ENCODE data around the gene HMGN5.

The HMGN5 gene, protein sequence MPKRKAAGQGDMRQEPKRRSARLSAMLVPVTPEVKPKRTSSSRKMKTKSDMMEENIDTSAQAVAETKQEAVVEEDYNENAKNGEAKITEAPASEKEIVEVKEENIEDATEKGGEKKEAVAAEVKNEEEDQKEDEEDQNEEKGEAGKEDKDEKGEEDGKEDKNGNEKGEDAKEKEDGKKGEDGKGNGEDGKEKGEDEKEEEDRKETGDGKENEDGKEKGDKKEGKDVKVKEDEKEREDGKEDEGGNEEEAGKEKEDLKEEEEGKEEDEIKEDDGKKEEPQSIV

GRCh38 chrX:81201671-81202455 lies at the start of gene HMGN5, which contains the start of gene SH3BGRL:
TSS of gene HMGN5 (minus strand) at chrX:81201913. CDS start at chrX:81121549, 80,364 bp downstream.
TSS of gene SH3BGRL (plus strand) at chrX:81202102. CDS start at chrX:81202201, 99 bp downstream.
- DNase-seq, result peak in 49 of 51 donors; percentile 2 to 75 (median 43)

DNA sequence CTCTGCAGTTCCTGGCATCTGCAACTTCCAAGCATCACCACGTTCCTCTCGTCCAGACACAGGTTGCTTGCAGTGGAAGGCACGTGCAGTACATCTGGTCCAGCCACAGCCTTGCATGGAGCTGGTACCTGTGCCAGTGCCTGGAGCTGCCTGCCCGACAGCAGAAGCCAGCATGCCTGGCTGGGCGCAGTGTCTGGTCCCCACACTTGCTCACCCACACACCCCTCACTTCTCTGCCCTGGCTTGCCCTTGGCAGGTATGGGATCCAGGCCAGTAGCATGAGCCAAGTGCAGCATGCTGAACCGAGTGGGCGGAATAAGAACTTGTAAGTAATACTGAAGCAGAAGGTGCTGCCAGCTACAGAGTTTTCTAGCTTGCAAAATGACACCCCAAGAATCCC lies 40.0 kb upstream of the HMGN5 start:
- DNase-seq, result no peak

- DNase-seq, result no peak
Observed at GRCh38 chrX:81240701-81241331, 39.1 kb upstream of the HMGN5 start.

DNA sequence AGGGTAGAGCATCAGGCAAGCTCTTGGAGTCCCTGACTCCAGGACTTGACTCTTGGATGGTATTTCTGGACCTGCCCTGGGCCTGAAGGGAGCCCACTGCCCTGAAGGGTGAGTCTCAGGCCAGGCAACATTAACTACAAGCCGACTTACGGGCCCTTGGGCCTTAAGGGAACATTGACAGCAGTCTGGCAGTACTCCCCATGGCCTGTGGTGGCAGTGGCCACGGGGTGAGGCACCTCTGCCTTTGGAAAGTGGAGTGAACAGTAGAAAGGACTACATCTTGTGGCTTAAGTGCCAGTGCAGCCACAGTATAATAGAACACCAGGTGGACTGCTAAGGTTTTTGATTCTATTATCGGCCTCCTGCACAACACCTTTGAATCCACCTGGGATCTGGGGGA lies 36.5 kb upstream of the HMGN5 start:
- no peak for DNase-seq

DNA sequence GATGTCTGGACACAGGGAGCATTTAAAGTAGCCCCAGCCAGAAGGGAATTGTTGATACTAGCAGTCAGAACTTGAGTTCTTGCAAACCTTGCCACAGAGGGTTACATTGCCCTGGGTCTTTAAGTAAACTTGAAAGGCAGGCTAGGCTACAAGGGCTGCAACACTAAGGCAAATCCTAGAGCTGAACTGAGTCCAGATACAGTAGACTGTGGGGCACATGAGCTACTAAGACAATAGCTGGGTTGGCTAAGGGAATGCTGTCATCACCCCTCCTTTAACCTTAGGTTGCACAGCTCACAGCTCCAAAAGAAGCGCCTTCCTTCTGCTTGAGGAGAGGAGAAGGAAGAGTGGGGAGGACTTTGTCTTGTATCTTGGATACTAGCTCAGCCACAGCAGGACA lies 35.8 kb upstream of the HMGN5 start:
- no peak for DNase-seq

- DNase-seq, result no peak
Observed at GRCh38 chrX:81232218-81232617, 30.5 kb upstream of the HMGN5 start.

DNA sequence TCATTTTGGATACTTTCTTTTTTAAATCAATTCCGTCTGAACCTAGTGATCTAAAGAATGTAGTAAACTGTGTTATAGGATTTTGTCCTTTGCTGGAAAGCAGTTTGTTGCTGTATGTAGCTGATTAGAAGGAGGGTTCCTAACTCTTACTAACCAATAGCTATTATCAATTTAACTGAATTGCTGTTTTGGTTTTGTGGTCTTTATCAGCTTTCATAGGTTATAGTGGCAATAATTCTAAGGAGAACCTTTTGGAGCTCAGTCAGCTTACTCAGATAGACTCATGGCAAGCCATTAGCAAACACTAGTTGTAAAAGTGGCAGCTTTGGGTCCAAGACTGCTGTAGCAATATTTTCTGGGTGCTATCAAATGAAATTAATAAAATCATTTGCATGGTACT lies 29.8 kb upstream of the HMGN5 start:
- no peak for DNase-seq

DNA sequence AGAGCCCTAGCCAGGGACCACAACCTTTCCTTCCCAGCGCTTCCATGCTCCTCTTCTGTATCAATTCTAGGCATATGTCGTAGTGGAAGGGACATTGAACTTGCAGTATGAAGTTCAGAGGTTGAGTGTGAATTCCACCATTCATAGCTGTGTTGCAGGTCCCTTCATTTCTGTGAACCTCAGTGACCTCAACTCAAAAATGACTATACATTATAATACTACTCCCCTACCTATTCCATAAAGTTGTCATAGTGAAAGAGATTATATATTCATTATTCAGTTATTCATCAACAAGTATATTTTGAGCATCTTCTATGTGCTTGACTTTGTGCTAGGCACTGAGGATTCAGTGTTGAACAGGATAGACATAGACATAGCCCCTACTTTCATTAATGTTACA lies 28.2 kb upstream of the HMGN5 start:
- DNase-seq, result no peak

DNA sequence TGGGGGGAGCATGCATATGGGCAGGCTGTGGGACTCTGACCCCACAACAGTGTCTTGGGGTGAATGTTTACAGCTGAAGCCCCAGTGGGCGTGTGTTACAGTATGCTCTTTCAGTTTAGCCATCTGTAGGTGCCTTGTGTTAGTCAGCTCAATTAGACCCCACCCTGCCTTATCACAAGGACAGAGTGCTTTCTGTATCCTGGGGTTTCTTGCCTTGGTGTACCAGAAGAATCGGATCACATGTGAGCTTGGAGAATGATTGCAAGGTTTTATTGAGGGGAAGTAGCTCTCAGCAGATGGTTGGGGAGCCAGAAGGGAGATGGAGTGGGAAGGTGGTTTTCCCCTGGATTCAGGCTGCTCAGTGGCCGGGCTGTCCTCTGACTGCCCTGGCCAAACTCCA lies 27.5 kb upstream of the HMGN5 start:
- DNase-seq, result no peak

GRCh38 chrX:81215685-81216084 lies 14.0 kb upstream of the HMGN5 start:
- DNase-seq, result no peak

DNA sequence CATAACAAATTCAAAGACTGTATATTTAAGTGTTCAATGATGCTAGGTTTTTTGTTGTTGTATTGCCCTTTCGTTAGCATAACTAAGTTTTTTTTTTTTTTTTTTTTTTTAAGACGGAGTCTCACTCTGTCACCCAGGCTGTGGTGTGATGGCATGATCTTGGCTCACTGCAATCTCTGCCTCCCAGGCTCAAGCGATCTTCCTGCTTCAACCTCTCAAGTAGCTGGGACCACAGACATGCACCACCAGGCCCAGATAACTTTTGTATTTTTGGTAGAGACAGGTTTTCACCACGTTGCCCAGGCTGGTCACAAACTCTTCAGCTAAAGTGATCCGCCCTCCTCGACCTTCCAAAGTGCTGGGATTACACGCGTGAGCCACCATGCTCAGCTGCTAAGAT lies 7.2 kb upstream of the HMGN5 start:
- DNase-seq, result no peak

- no peak for DNase-seq
Observed at GRCh38 chrX:81206476-81206875, 4.8 kb upstream of the HMGN5 start.

GRCh38 chrX:81205551-81205950 lies 3.8 kb upstream of the HMGN5 start:
- DNase-seq, result no peak

- DNase-seq, result no peak
Observed at GRCh38 chrX:81202943-81203342, 1.2 kb upstream of the HMGN5 start.

GRCh38 chrX:81202456-81202819 lies 725 bp upstream of the HMGN5 start:
- DNase-seq, result peak in 3 of 51 donors; percentile 14 to 35 (median 23)

DNA sequence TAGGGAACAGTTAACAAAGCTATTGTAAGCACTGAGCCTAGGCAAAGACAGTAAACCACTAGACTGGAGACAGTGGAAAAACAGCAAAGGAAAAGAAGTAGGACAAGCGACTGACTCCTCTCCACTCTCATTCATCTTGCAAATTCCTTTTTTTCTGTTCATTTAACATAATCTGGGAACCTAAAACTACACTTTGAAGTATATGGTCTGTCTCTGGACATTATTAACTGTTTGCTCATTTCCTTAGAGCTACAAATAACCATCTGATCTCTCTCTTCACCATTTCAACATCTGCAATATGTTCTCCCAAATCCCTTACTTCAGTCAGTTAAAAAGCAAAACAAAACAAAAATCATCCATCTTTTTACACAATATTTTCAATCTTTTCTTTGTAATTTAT lies 642 bp downstream of the HMGN5 start:
- DNase-seq, result no peak

DNA sequence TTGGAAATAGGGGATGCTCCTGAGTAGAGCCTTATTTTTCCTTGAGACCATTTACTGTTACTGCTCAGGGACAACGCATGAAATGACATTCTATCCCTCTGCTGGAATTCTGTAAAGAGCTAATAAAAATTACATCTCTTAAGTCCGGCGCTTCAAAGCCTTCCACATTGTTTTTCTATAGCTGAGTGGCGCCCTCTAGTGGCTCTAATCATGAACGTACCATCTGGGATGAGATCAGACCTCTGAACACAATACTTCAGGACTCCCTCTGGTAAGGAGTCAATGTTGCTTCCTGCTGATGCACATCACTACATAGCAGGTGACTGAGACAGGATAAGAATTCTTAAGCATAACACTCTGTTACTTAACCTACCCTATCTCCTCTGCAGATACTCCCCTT lies 6.0 kb downstream of the HMGN5 start:
- DNase-seq, result peak in 21 of 51 donors; percentile 0 to 41 (median 6)

DNA sequence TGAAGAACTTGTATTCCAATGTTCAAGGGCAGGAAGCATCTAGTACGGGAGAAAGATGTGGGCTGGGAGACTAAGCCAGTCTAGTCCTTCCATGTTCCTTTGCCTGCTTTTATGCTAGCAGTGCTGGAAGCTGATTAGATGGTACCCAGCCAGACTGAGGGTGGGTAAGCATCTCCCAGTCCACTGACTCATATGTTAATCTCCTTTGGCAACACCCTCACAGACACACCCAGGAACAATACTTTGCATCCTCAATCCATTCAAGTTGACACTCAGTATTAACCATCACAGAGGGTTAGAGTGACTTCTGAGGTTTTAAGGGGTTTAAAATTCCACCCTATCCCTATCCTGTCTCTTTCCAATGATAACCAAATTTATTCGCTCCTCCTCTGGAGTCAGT lies 6.5 kb downstream of the HMGN5 start:
- DNase-seq, result no peak

DNA sequence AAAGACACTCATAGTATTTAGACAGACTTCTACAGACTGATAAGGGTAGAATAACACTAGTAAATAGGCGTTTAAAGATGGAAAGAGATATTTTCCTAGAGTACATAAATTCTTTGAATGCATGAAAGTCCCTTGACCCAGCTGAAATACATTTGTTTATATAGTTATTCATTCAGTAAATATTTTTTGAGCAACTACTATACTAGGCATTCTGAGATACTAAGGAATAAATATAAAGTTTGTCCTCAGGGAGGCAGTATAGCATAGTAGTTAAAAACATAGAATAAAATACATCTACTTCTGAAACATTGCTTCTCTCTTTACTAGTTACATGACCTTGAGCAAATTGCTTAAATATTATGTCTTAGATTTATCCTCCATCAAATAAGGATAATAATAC lies 27.4 kb downstream of the HMGN5 start:
- DNase-seq, result no peak

DNA sequence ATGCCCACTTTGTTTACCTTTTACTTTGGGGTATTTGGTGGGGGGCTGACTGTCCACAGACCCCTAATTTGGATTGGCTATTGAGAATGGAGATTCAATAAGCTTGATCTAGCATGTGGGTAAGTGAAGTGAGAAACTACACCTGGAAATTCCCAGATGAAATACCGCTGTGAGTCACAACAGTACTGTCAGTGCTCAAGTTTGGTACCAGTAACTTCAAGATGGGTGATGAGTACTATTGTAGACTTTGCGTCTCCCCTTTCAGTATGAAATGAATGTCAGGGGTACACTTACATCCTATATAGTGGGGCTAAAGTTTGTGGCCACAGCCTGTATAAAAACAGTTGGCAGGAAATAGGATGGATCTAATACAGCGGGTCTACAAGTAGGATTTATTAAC lies 33.3 kb downstream of the HMGN5 start:
- no peak for DNase-seq

GRCh38 chrX:81121513-81122363 lies 80.0 kb downstream of the HMGN5 start:
- DNase-seq, result peak; percentile 4 to 88 (median 68)

- peak in 32 of 51 donors; percentile 0 to 58 (median 12) for DNase-seq
Observed at GRCh38 chrX:81120936-81121371, 80.8 kb downstream of the HMGN5 start.
